Measurements from ENCODE around the gene SMAD2.

SMAD2 gene

GRCh38 chr18:47930199-47930930, at the start of gene SMAD2:
SMAD2 (minus strand) TSS chr18:47930659; CDS start chr18:47896756, 33,903 bp downstream.
- H3K4me1 ChIP-seq (ENCODE audit: control insufficient read depth in 1 of 2, insufficient read depth in 2 of 2, low read length in 2 of 2): peaks cover 18 to 33% of the 10 kb centered on the region in 2 donors

GRCh38 chr18:47979611-47980200, 49.2 kb upstream of the SMAD2 start:
- Histone ChIP-seq H3K4me3 (ENCODE audit: low read depth in 1 of 2, low read length in 2 of 2) (no peak overlapping the region), H3K9ac (ENCODE audit: low read depth in 1 of 2, low read length in 2 of 2) (no peak overlapping the region), H3K9me3 (ENCODE audit: control insufficient read depth in 1 of 2, low read length in 2 of 2) (no peaks in the 10 kb centered on the region), H3K27ac (ENCODE audit: low read depth, low read length) (no peak overlapping the region), H3K4me1 (ENCODE audit: control insufficient read depth in 1 of 2, insufficient read depth in 2 of 2, low read length in 2 of 2) (no peaks in the 10 kb centered on the region), H3K36me3 (ENCODE audit: control insufficient read depth in 1 of 2, insufficient read depth in 2 of 2, low read length in 2 of 2) (no peaks in the 10 kb centered on the region), H3K27me3 (ENCODE audit: control insufficient read depth in 1 of 2, insufficient read depth in 2 of 2, low read length in 2 of 2) (no peaks in the 10 kb centered on the region)

More at GRCh38 chr18:47930199-47930930, at the start of gene SMAD2:
- Histone ChIP-seq H3K36me3 (ENCODE audit: control insufficient read depth in 1 of 2, insufficient read depth in 2 of 2, low read length in 2 of 2) (no peaks in the 10 kb centered on the region), H3K9me3 (ENCODE audit: control insufficient read depth in 1 of 2, low read length in 2 of 2) (no peaks in the 10 kb centered on the region), H3K27me3 (ENCODE audit: control insufficient read depth in 1 of 2, insufficient read depth in 2 of 2, low read length in 2 of 2) (no peaks in the 10 kb centered on the region), H3K9ac (ENCODE audit: low read depth in 1 of 2, low read length in 2 of 2) (peak within 1 kb of the TSS; percentile 74 to 95), H3K4me3 (ENCODE audit: low read depth in 1 of 2, low read length in 2 of 2) (peak within 1 kb of the TSS; percentile 78 to 88), H3K27ac (ENCODE audit: low read depth, low read length) (peak within 1 kb of the TSS; percentile 97)

- H3K9me3 ChIP-seq (ENCODE audit: control insufficient read depth in 1 of 2, low read length in 2 of 2): no peaks in the 10 kb centered on the region
- no peak overlapping the region for H3K27ac ChIP-seq (ENCODE audit: low read depth, low read length)
- no peaks in the 10 kb centered on the region for H3K4me1 ChIP-seq (ENCODE audit: control insufficient read depth in 1 of 2, insufficient read depth in 2 of 2, low read length in 2 of 2)
- H3K27me3 ChIP-seq (ENCODE audit: control insufficient read depth in 1 of 2, insufficient read depth in 2 of 2, low read length in 2 of 2): no peaks in the 10 kb centered on the region
- no peaks in the 10 kb centered on the region for H3K36me3 ChIP-seq (ENCODE audit: control insufficient read depth in 1 of 2, insufficient read depth in 2 of 2, low read length in 2 of 2)
- no peak overlapping the region for H3K9ac ChIP-seq (ENCODE audit: low read depth in 1 of 2, low read length in 2 of 2)
- H3K4me3 ChIP-seq (ENCODE audit: low read depth in 1 of 2, low read length in 2 of 2): no peak overlapping the region
Observed at GRCh38 chr18:47978603-47979002, 48.1 kb upstream of the SMAD2 start.

- no peaks in the 10 kb centered on the region for H3K27me3 ChIP-seq (ENCODE audit: control insufficient read depth in 1 of 2, insufficient read depth in 2 of 2, low read length in 2 of 2)
- no peaks in the 10 kb centered on the region for H3K9me3 ChIP-seq (ENCODE audit: control insufficient read depth in 1 of 2, low read length in 2 of 2)
- H3K4me3 ChIP-seq (ENCODE audit: low read depth in 1 of 2, low read length in 2 of 2): no peak overlapping the region
- H3K36me3 ChIP-seq (ENCODE audit: control insufficient read depth in 1 of 2, insufficient read depth in 2 of 2, low read length in 2 of 2): no peaks in the 10 kb centered on the region
- H3K4me1 ChIP-seq (ENCODE audit: control insufficient read depth in 1 of 2, insufficient read depth in 2 of 2, low read length in 2 of 2): no peaks in the 10 kb centered on the region
- H3K9ac ChIP-seq (ENCODE audit: low read depth in 1 of 2, low read length in 2 of 2): no peak overlapping the region
- H3K27ac ChIP-seq (ENCODE audit: low read depth, low read length): no peak overlapping the region
Observed at GRCh38 chr18:47978141-47978540, 47.7 kb upstream of the SMAD2 start.

- no peaks in the 10 kb centered on the region for H3K36me3 ChIP-seq (ENCODE audit: control insufficient read depth in 1 of 2, insufficient read depth in 2 of 2, low read length in 2 of 2)
- H3K4me1 ChIP-seq (ENCODE audit: control insufficient read depth in 1 of 2, insufficient read depth in 2 of 2, low read length in 2 of 2): no peaks in the 10 kb centered on the region
- no peak overlapping the region for H3K9ac ChIP-seq (ENCODE audit: low read depth in 1 of 2, low read length in 2 of 2)
- no peaks in the 10 kb centered on the region for H3K9me3 ChIP-seq (ENCODE audit: control insufficient read depth in 1 of 2, low read length in 2 of 2)
- H3K27me3 ChIP-seq (ENCODE audit: control insufficient read depth in 1 of 2, insufficient read depth in 2 of 2, low read length in 2 of 2): no peaks in the 10 kb centered on the region
- H3K4me3 ChIP-seq (ENCODE audit: low read depth in 1 of 2, low read length in 2 of 2): no peak overlapping the region
- H3K27ac ChIP-seq (ENCODE audit: low read depth, low read length): no peak overlapping the region
Observed at GRCh38 chr18:47975701-47976100, 45.2 kb upstream of the SMAD2 start.

- Histone ChIP-seq H3K9ac (ENCODE audit: low read depth in 1 of 2, low read length in 2 of 2) (no peak overlapping the region), H3K27ac (ENCODE audit: low read depth, low read length) (no peak overlapping the region), H3K36me3 (ENCODE audit: control insufficient read depth in 1 of 2, insufficient read depth in 2 of 2, low read length in 2 of 2) (no peaks in the 10 kb centered on the region), H3K4me3 (ENCODE audit: low read depth in 1 of 2, low read length in 2 of 2) (no peak overlapping the region), H3K27me3 (ENCODE audit: control insufficient read depth in 1 of 2, insufficient read depth in 2 of 2, low read length in 2 of 2) (no peaks in the 10 kb centered on the region), H3K9me3 (ENCODE audit: control insufficient read depth in 1 of 2, low read length in 2 of 2) (no peaks in the 10 kb centered on the region), H3K4me1 (ENCODE audit: control insufficient read depth in 1 of 2, insufficient read depth in 2 of 2, low read length in 2 of 2) (no peaks in the 10 kb centered on the region)
Observed at GRCh38 chr18:47975105-47975504, 44.6 kb upstream of the SMAD2 start.

GRCh38 chr18:47970664-47971531, 40.4 kb upstream of the SMAD2 start:
- H3K36me3 ChIP-seq (ENCODE audit: control insufficient read depth in 1 of 2, insufficient read depth in 2 of 2, low read length in 2 of 2): no peaks in the 10 kb centered on the region
- H3K9me3 ChIP-seq (ENCODE audit: control insufficient read depth in 1 of 2, low read length in 2 of 2): no peaks in the 10 kb centered on the region
- no peaks in the 10 kb centered on the region for H3K4me1 ChIP-seq (ENCODE audit: control insufficient read depth in 1 of 2, insufficient read depth in 2 of 2, low read length in 2 of 2)
- no peaks in the 10 kb centered on the region for H3K27me3 ChIP-seq (ENCODE audit: control insufficient read depth in 1 of 2, insufficient read depth in 2 of 2, low read length in 2 of 2)
- no peak overlapping the region for H3K27ac ChIP-seq (ENCODE audit: low read depth, low read length)
- H3K4me3 ChIP-seq (ENCODE audit: low read depth in 1 of 2, low read length in 2 of 2): no peak overlapping the region
- no peak overlapping the region for H3K9ac ChIP-seq (ENCODE audit: low read depth in 1 of 2, low read length in 2 of 2)

- no peaks in the 10 kb centered on the region for H3K4me1 ChIP-seq (ENCODE audit: control insufficient read depth in 1 of 2, insufficient read depth in 2 of 2, low read length in 2 of 2)
- H3K4me3 ChIP-seq (ENCODE audit: low read depth in 1 of 2, low read length in 2 of 2): no peak overlapping the region
- no peak overlapping the region for H3K27ac ChIP-seq (ENCODE audit: low read depth, low read length)
- no peaks in the 10 kb centered on the region for H3K27me3 ChIP-seq (ENCODE audit: control insufficient read depth in 1 of 2, insufficient read depth in 2 of 2, low read length in 2 of 2)
- no peaks in the 10 kb centered on the region for H3K9me3 ChIP-seq (ENCODE audit: control insufficient read depth in 1 of 2, low read length in 2 of 2)
- no peaks in the 10 kb centered on the region for H3K36me3 ChIP-seq (ENCODE audit: control insufficient read depth in 1 of 2, insufficient read depth in 2 of 2, low read length in 2 of 2)
- H3K9ac ChIP-seq (ENCODE audit: low read depth in 1 of 2, low read length in 2 of 2): no peak overlapping the region
Observed at GRCh38 chr18:47969816-47970215, 39.4 kb upstream of the SMAD2 start.

GRCh38 chr18:47968721-47969120, 38.3 kb upstream of the SMAD2 start:
- no peaks in the 10 kb centered on the region for H3K27me3 ChIP-seq (ENCODE audit: control insufficient read depth in 1 of 2, insufficient read depth in 2 of 2, low read length in 2 of 2)
- no peak overlapping the region for H3K27ac ChIP-seq (ENCODE audit: low read depth, low read length)
- H3K9ac ChIP-seq (ENCODE audit: low read depth in 1 of 2, low read length in 2 of 2): no peak overlapping the region
- no peaks in the 10 kb centered on the region for H3K9me3 ChIP-seq (ENCODE audit: control insufficient read depth in 1 of 2, low read length in 2 of 2)
- H3K4me1 ChIP-seq (ENCODE audit: control insufficient read depth in 1 of 2, insufficient read depth in 2 of 2, low read length in 2 of 2): no peaks in the 10 kb centered on the region
- H3K36me3 ChIP-seq (ENCODE audit: control insufficient read depth in 1 of 2, insufficient read depth in 2 of 2, low read length in 2 of 2): no peaks in the 10 kb centered on the region
- no peak overlapping the region for H3K4me3 ChIP-seq (ENCODE audit: low read depth in 1 of 2, low read length in 2 of 2)

All from duodenal mucosa (tissue), 2 donors.